Activated CD4-positive, alpha-beta memory T cell treated with anti-CD3 and anti-CD28 coated beads, Interleukin-2, amount 10 ng/mL, durations not matched to agents 7 days and 5 days (primary cell): Measurements from ENCODE around the gene AKAP1. TPM values are rescaled to one million over a fixed set of nuclear protein-coding genes. Genes with fewer than 3 reads are reported as not detected.

Experiments used
- CTCF ChIA-PET: fragments of 350-600 bp; sonication (Branson Sonifier 250); formaldehyde crosslinking; loops from one replicate; lab custom pipeline; 2021; ENCODE audit warnings: antibody characterized with exemption, inconsistent platforms; lab: Charles Lee
- POLR2A ChIA-PET: fragments of 350-600 bp; sonication (Branson Sonifier 250); formaldehyde crosslinking; loops from one replicate; lab custom pipeline; 2021; ENCODE audit warnings: antibody characterized with exemption; lab: Charles Lee
- DNase-seq: peaks from one replicate; pipeline ENCODE4 v3.0.0-alpha.2; 2020
- H3K27ac Mint-ChIP-seq: one replicate; pipeline ENCODE4 v1.8.0; 2021; ENCODE audit warnings: mild to moderate bottlenecking, mixed read lengths
- H3K27me3 Mint-ChIP-seq: one replicate; pipeline ENCODE4 v1.8.0; 2021; ENCODE audit warnings: mixed read lengths
- H3K36me3 Mint-ChIP-seq: one replicate; pipeline ENCODE4 v1.8.0; 2021; ENCODE audit warnings: low read depth, mixed read lengths
- H3K4me1 Mint-ChIP-seq: one replicate; pipeline ENCODE4 v1.8.0; 2021; ENCODE audit warnings: mixed read lengths
- H3K4me3 Mint-ChIP-seq: one replicate; pipeline ENCODE4 v1.8.0; 2021; ENCODE audit warnings: mild to moderate bottlenecking, mixed read lengths
- H3K9me3 Mint-ChIP-seq: one replicate; pipeline ENCODE4 v1.8.0; 2021; ENCODE audit warnings: mixed read lengths
- total RNA-seq, 2 experiments: library from RNA; stranded (reverse); gene quantifications; one replicate each; pipeline ENCODE4 v1.2.3, GENCODE V29; 2021

AKAP1 gene
- 10 to 100 TPM; 19.9 to 22.4 TPM for total RNA-seq

GRCh38 chr17:57084802-57085447 lies at the start of gene AKAP1:
Gene AKAP1 (plus strand): TSS chr17:57085246. CDS start chr17:57105465, 20,219 bp downstream.
- ChIA-PET CTCF (no interaction called here), POLR2A (interaction anchor here (0.9 to 2.2 kb wide), 19 partner anchors 9 to 1547 kb away, joined by 3 to 13 read pairs (median 4); partner anchors contain the start of genes MRPS23, SCPEP1 and TRIM25)
- Mint-ChIP-seq H3K9me3 (no peaks in the 10 kb centered on the region), H3K4me1 (peaks cover 46% of the 10 kb centered on the region), H3K27me3 (peaks cover 6% of the 10 kb centered on the region), H3K27ac (peak within 1 kb of the TSS; percentile 87), H3K36me3 (no peaks in the 10 kb centered on the region), H3K4me3 (peak within 1 kb of the TSS; percentile 86)
- peak; percentile 97 for DNase-seq

- Mint-ChIP-seq H3K27ac (no peak overlapping the region), H3K36me3 (no peaks in the 10 kb centered on the region), H3K9me3 (no peaks in the 10 kb centered on the region), H3K27me3 (peaks cover 39% of the 10 kb centered on the region), H3K4me1 (no peaks in the 10 kb centered on the region), H3K4me3 (no peak overlapping the region)
- DNase-seq, result no peak
- ChIA-PET CTCF (interaction anchor here (2.1 kb wide), 1 partner anchor 26 kb away, joined by 4 read pairs; no protein-coding TSS in a partner anchor), POLR2A (no interaction called here)
Measured at GRCh38 chr17:57035971-57036481, 49.0 kb upstream of the AKAP1 start.

GRCh38 chr17:57037411-57037810 lies 47.6 kb upstream of the AKAP1 start:
- Mint-ChIP-seq H3K4me1 (no peaks in the 10 kb centered on the region), H3K4me3 (no peak overlapping the region), H3K9me3 (no peaks in the 10 kb centered on the region), H3K36me3 (no peaks in the 10 kb centered on the region), H3K27me3 (peaks cover 47% of the 10 kb centered on the region), H3K27ac (no peak overlapping the region)
- POLR2A ChIA-PET, result no interaction called here
- no peak for DNase-seq
- CTCF ChIA-PET, result interaction anchor here (2.1 kb wide), 1 partner anchor 27 kb away, joined by 4 read pairs; no protein-coding TSS in a partner anchor

GRCh38 chr17:57038486-57038885 lies 46.6 kb upstream of the AKAP1 start:
- Mint-ChIP-seq H3K4me3 (no peak overlapping the region), H3K27me3 (peaks cover 54% of the 10 kb centered on the region), H3K9me3 (no peaks in the 10 kb centered on the region), H3K27ac (no peak overlapping the region), H3K4me1 (no peaks in the 10 kb centered on the region), H3K36me3 (no peaks in the 10 kb centered on the region)
- no peak for DNase-seq
- CTCF ChIA-PET, result no interaction called here
- POLR2A ChIA-PET, result no interaction called here

- peaks cover 64% of the 10 kb centered on the region for H3K27me3 Mint-ChIP-seq
- CTCF ChIA-PET, result no interaction called here
Measured at GRCh38 chr17:57040571-57040970, 44.5 kb upstream of the AKAP1 start.

GRCh38 chr17:57043276-57043675 lies 41.8 kb upstream of the AKAP1 start:
- H3K27ac Mint-ChIP-seq, result no peak overlapping the region
- POLR2A ChIA-PET, result no interaction called here
- CTCF ChIA-PET, result no interaction called here
- DNase-seq, result no peak
- peaks cover 20% of the 10 kb centered on the region for H3K4me1 Mint-ChIP-seq
- no peaks in the 10 kb centered on the region for H3K9me3 Mint-ChIP-seq
- H3K4me3 Mint-ChIP-seq, result no peak overlapping the region
- no peaks in the 10 kb centered on the region for H3K36me3 Mint-ChIP-seq
- H3K27me3 Mint-ChIP-seq, result peaks cover 68% of the 10 kb centered on the region

More at GRCh38 chr17:57040571-57040970, 44.5 kb upstream of the AKAP1 start:
- Mint-ChIP-seq H3K9me3 (no peaks in the 10 kb centered on the region), H3K4me3 (no peak overlapping the region), H3K36me3 (no peaks in the 10 kb centered on the region), H3K27ac (no peak overlapping the region), H3K4me1 (peaks cover 6% of the 10 kb centered on the region)
- DNase-seq, result no peak
- POLR2A ChIA-PET, result no interaction called here

GRCh38 chr17:57044976-57045867 lies 39.8 kb upstream of the AKAP1 start:
- H3K27ac Mint-ChIP-seq, result no peak overlapping the region
- no peaks in the 10 kb centered on the region for H3K9me3 Mint-ChIP-seq
- POLR2A ChIA-PET, result interaction anchor here (0.9 kb wide), 1 partner anchor 39 kb away, joined by 3 read pairs; the partner anchor contains the start of gene AKAP1
- no peak for DNase-seq
- H3K36me3 Mint-ChIP-seq, result no peaks in the 10 kb centered on the region
- peaks cover 20% of the 10 kb centered on the region for H3K4me1 Mint-ChIP-seq
- CTCF ChIA-PET, result no interaction called here
- H3K27me3 Mint-ChIP-seq, result peaks cover 59% of the 10 kb centered on the region
- H3K4me3 Mint-ChIP-seq, result no peak overlapping the region

GRCh38 chr17:57045868-57046704 lies 39.0 kb upstream of the AKAP1 start:
- H3K9me3 Mint-ChIP-seq, result no peaks in the 10 kb centered on the region
- no peak overlapping the region for H3K27ac Mint-ChIP-seq
- ChIA-PET POLR2A (interaction anchor here (0.9 kb wide), 1 partner anchor 39 kb away, joined by 3 read pairs; the partner anchor contains the start of gene AKAP1), CTCF (interaction anchor here (0.8 kb wide), 1 partner anchor 14 kb away, joined by 3 read pairs; no protein-coding TSS in a partner anchor)
- peaks cover 57% of the 10 kb centered on the region for H3K27me3 Mint-ChIP-seq
- H3K4me3 Mint-ChIP-seq, result peak overlapping the region; percentile 41
- peaks cover 20% of the 10 kb centered on the region for H3K4me1 Mint-ChIP-seq
- DNase-seq, result peak; percentile 20
- H3K36me3 Mint-ChIP-seq, result no peaks in the 10 kb centered on the region

GRCh38 chr17:57046749-57047148 lies 38.3 kb upstream of the AKAP1 start:
- no peaks in the 10 kb centered on the region for H3K9me3 Mint-ChIP-seq
- no peak for DNase-seq
- peaks cover 51% of the 10 kb centered on the region for H3K27me3 Mint-ChIP-seq
- CTCF ChIA-PET, result interaction anchor here (0.8 kb wide), 1 partner anchor 14 kb away, joined by 3 read pairs; no protein-coding TSS in a partner anchor
- H3K4me3 Mint-ChIP-seq, result no peak overlapping the region
- no peak overlapping the region for H3K27ac Mint-ChIP-seq
- H3K4me1 Mint-ChIP-seq, result peaks cover 20% of the 10 kb centered on the region
- no peaks in the 10 kb centered on the region for H3K36me3 Mint-ChIP-seq
- POLR2A ChIA-PET, result no interaction called here

GRCh38 chr17:57048096-57048495 lies 37.0 kb upstream of the AKAP1 start:
- H3K9me3 Mint-ChIP-seq, result no peaks in the 10 kb centered on the region
- ChIA-PET POLR2A (no interaction called here), CTCF (no interaction called here)
- peaks cover 20% of the 10 kb centered on the region for H3K4me1 Mint-ChIP-seq
- H3K27me3 Mint-ChIP-seq, result peaks cover 47% of the 10 kb centered on the region
- no peak overlapping the region for H3K4me3 Mint-ChIP-seq
- no peak overlapping the region for H3K27ac Mint-ChIP-seq
- H3K36me3 Mint-ChIP-seq, result no peaks in the 10 kb centered on the region
- no peak for DNase-seq

- Mint-ChIP-seq H3K9me3 (no peaks in the 10 kb centered on the region), H3K4me1 (peaks cover 19% of the 10 kb centered on the region), H3K27ac (no peak overlapping the region), H3K4me3 (no peak overlapping the region), H3K36me3 (no peaks in the 10 kb centered on the region), H3K27me3 (peaks cover 32% of the 10 kb centered on the region)
- DNase-seq, result no peak
- ChIA-PET POLR2A (no interaction called here), CTCF (no interaction called here)
Measured at GRCh38 chr17:57050306-57050705, 34.7 kb upstream of the AKAP1 start.

- Mint-ChIP-seq H3K27ac (no peak overlapping the region), H3K36me3 (no peaks in the 10 kb centered on the region), H3K9me3 (no peaks in the 10 kb centered on the region), H3K4me3 (no peak overlapping the region), H3K4me1 (peaks cover 9% of the 10 kb centered on the region), H3K27me3 (peaks cover 19% of the 10 kb centered on the region)
- DNase-seq, result no peak
- ChIA-PET POLR2A (no interaction called here), CTCF (no interaction called here)
Measured at GRCh38 chr17:57051886-57052361, 33.1 kb upstream of the AKAP1 start.
